ENCODE results near the gene ENDOD1.
"Not testable (repeated sequence)": the region's sequence is repeated elsewhere in the genome, so short reads cannot be mapped to it uniquely, and the experiment has no call there.

The ENDOD1 gene

DNA sequence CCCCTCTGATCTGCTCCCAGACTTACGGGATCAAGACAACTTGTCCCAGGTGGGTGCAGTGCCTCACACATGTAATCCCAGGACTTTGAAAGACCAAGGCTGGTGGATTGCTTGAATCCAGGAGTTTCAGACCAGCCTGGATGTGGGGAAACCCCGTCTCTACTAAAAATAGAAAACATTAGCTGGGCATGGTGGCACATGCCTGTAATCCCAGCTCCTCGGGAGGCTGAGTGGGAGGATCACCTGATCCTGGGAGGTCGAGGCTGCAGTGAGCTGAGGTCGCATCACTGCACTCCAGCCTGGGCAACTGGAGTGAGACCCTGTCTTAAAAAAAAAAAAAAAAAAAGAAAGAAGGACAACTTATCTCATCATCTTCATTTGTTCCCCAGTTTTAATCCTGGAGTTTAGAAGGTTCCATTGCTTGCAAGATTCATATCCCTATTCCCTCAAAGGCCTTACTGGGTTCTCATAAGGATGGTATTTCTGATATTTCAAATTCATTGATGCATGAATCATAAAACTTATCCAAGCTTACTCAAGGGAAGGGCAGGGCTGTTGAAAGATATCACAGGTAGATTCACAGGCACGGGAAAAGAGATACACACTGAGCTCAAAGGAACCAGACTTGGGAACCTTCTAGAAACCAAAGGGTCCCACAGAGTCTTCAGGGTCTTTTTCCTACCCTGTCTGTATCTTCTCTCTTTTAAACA lies 14.6 kb downstream of the ENDOD1 start:
- DNase-seq, result no peak

DNA sequence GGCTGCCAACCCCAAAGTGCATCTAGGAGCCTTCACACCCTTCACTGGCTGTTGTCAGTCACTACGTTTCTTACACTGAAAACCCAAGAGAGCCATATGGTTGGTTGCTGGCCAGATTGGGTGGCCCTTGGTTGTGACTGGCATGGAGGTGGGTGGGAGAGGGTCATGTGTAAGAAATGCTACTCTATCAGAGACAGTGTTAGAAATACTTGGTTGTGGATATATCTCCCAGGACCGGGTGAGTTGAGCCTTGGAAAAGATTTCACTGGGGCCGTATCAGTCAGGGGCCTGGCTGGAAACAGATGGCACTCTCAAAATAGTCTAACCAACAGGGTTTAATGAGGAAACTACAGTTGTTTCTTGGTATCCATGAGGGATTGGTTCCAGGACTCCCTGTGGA lies 15.2 kb downstream of the ENDOD1 start:
- DNase-seq, result no peak

DNA sequence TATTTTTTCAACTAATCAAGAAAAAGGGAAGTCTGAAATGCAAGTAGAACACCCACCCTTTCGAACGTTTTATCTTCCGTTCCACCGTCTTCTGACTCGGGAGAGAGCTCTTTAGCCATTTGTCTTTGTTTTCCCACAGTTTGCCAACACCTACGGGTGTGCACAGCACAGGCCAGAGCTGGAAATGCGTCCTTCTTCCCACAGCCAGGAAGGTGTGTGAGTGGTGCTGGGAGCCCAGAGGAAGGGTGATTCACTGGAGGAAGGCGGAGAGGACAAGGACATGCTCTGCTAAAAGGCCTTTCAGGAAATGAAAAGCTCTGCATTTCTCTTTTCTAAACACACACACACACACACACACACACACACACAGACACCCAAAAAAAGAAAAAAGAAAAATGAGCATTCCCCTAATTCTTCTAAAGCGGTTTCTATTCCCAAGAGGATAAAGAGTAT lies 18.5 kb downstream of the ENDOD1 start:
- DNase-seq, result no peak

DNA sequence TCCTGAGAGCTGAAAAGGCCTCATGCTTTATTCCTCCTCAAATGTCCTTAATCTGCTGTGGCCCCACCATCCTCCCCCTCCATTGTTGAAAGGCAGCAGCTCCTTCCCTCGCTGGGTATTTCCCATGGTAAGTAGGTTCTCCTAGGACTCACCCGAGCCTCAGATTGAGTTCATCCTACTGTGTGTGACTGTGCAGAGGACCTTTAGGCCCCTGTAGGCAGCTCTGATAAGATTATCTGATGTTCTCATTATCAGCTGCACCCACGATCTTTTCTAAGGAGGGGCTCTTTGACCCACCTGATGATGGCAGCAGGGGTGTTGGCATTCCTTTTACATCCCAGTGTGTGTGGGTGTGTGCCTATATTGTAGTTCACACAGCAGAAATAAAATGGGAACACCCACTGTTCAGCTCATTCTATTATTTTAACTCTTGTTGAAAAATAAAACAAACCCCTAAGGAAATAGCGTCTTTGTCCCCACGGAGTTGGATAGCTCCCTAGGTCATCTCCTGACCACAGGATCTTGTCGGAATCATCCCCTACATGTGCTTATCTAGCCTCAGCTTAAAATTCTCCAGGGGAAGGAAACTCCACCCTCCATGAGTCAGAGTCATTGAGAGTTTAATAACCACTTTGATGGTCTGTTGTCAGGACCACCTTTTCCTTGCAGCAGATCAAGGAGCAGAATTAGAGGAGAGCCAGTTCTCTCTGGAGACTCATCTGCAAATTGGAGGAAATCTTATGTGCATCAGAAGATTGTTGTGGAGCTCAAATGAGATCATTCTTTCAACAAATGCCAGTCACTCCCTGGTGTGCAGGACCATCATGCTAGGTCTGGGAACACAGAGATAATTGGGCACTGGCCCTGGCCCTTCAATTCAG lies 19.3 kb downstream of the ENDOD1 start:
- DNase-seq, result no peak

DNA sequence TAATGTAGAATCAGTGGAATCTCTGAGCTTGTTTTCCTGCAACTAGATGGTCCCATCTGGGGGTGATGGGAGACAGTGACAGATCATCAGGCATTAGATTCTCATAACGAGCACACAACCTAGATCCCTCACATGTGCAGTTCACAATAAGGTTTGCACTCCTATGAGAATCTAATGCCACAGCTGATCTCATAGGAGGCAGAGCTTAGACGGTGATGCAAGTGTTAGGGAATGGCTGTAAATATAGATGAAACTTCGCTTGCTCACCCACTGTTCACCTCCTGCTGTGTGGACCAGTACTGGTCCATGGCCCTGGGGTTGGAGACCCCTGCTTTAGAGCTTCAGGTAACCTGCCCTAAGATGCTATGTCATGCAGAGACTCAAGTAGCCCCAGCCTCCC lies 21.8 kb downstream of the ENDOD1 start:
- not testable (repeated sequence) for DNase-seq

DNA sequence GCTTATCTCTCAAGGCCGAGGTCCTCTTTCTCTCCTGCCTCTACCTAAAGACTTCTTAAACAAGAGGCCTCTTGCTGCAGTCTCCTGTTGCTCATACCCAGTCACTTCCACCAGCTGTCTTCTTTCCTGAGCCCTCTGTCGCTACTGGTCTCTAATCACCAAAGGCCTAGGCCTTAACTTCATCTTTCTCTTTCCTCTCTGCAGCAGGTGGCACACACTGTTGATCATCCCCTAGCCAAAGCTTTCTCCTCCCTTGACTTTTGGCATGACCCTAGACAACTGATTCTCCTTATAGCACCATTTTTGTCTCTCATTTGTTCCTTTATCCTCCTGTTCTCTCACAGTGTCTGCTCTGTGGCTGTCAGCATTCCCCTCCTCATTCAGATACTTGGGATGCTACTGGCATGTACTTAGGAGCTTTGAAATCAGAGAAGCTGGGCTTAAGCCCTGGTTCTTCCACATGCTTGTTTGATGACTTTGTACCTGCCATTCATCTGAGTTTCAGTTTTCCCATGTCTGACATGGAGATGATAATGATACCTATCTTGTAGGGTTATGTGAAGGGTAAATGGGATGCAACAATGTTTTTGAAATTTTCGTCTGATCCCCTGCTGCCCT lies 22.4 kb downstream of the ENDOD1 start:
- no peak for DNase-seq

DNA sequence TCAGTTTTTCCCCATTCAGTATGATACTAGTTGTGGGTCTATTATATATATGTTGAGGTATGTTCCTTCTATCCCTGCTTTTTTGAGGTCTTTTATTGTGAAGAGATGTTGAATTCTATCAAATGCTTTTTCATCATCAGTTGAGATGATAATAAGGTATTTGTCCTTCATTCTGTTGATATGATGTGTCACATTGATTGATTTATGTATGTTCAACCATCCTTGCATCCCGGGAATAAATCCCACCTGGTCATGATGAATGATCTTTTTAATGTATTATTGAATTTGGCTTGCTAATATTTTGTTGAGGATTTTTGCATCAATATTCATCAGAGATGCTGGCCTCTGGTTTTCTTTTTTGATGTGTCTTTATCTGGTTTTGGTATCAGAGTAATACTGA lies 26.0 kb downstream of the ENDOD1 start:
- DNase-seq, result no peak

DNA sequence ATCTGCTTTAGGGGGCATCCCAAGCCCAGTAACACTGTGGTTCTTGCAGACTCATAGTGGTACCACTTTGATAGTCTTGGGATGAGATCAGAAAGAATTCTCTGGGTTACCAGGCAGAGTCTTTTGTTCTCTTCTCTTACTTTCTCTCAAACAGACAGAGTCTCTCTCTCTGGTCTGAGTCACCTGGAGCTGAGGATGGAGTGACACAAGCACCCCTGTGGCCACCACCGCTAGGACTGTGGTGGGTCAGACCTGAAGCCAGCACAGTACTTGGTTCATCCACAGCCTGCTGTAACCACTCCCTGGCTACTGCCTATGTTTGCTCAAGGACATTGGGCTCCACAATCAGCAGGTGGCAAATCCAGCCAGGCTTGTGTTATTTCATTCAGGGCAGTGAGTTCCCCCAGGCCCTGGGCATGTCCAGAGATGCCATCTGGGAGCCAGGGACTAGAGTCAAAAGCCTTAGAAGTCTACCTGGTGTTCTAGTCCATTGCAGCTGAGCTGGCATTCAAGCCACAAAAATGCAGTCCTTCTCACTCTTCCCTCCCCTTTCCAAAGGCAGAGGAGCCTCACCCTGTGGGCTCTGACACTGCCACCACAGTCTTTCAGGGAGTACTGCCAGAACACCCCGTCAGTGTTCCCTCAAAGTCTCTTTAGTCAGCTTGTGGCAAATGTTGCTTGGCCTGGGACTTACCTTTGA lies 29.9 kb downstream of the ENDOD1 start:
- no peak for DNase-seq

DNA sequence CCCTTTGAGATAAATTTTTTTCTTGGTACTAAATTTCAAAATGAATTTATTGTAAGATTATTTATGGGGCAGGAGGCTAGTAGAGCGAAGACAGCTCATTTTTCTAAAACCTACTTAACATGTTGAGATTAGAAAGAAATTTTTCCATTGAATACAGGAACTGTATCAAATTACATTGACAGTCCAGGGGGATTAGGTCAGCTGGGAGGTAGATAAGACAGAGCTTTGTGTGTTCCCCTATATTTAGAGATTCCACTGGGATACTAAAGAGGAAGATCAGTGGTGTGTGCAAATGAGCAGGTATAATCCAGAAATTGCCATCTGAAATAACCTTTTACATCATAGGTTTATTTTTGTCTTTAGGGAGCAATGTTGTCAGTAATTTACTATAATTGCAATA lies 32.1 kb downstream of the ENDOD1 start:
- no peak for DNase-seq

DNA sequence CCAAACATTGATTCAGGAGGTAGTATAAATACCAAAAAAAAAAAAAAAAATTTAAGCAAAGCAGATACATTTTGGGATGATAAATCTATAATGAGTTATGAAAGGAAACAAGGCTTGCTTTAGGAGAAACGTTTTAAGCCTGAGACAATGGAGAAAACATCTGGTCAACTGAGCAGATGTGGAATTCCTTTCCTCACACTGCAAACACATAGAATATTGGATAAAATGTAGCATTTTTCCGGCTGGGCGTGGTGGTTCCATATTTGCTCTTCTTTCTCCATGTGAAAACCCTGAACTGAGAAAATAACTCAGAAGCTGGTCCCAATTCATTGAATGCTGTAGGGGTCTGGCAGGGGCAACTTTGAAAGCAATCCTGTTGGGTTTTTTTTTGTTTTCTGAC lies 33.9 kb downstream of the ENDOD1 start:
- DNase-seq, result no peak

DNA sequence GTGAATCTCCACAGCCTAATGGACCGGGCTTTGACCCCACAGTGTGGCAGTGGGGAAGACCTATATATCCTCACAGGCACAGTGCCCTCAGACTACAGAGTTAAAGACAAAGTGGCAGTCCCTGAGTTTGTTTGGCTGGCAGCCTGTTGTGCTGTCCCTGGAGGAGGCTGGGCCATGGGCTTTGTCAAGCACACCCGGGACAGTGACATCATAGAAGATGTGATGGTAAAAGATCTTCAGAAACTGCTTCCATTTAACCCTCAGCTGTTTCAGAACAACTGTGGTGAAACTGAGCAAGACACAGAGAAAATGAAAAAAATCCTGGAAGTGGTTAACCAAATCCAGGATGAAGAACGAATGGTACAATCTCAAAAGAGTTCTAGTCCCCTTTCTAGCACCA lies 39.0 kb downstream of the ENDOD1 start:
- no peak for DNase-seq

DNA sequence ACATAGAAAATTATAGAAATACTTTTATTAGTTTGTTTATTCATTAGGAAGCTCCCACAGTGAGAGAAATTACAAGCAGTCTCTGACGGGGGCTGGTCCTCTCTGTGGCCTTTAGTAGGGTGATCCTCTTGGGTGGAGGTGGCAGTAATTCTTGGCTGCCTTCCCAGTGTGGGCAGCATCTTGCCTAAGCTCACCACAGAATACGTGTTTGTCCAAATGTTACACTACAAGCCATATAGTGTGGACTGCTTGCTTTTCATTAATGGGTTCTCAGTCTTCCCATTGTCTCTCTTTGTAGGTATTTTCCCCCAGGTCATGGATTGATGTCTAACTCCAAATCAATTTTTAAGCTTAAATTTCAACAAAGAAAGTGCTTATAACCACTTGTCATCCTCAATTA lies 43.3 kb downstream of the ENDOD1 start:
- DNase-seq, result no peak

DNA sequence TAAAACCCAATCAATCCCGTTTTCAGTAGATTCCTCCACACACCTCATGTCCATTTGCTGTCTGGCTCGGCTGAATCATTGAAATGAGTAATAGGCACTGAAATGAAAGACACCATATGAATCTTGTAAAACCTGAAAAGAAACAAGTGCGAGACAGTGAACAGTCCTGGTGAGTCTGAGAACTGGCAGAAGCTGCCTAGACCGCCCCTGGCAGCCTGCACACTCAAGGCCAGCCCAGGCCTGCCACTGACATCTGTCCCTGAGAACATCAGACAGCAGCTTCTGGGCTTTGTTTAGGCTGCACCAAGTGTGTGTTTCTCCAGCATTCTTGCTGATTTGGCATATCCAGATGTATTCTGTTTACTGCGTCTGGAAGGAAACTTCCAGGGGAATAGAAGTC lies 44.8 kb downstream of the ENDOD1 start:
- DNase-seq, result no peak

DNA sequence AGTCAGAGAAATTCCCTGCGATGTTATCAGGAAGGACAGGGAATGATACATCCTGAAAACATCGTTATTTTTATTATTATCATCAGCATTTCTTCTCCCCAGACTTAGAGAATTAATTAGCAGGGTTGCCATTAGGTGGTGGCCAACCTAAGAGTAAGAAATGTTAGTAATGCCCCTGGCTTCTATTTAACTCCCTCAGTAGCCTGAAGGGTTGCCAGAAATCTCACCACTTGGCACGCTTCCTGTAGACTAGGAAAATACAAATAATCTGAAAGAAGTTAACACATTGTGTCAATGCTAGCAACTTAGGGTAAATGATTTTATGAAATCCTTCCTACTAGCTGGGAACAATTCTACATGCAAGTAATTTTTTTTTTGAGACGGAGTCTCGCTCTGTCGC lies 45.5 kb downstream of the ENDOD1 start:
- DNase-seq, result no peak

DNA sequence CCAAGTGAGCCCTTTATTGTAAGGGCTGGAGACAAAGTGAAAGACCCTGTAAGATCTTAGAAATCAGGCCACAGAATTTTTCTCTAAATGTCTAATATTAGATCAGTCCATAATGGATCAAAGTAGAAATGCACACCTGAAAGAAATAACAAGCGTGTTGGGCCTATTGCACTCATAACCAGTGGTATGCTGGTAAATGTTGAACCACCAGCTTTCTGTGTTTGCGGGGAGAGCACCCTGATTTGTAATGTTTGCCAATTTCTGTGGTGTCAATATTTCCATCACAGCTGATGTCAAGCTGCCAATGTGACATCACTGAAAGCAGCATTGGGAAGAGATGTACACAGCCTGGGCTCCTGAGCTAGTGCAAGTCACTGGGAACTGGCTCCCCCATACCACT lies 46.2 kb downstream of the ENDOD1 start:
- DNase-seq, result no peak

DNA sequence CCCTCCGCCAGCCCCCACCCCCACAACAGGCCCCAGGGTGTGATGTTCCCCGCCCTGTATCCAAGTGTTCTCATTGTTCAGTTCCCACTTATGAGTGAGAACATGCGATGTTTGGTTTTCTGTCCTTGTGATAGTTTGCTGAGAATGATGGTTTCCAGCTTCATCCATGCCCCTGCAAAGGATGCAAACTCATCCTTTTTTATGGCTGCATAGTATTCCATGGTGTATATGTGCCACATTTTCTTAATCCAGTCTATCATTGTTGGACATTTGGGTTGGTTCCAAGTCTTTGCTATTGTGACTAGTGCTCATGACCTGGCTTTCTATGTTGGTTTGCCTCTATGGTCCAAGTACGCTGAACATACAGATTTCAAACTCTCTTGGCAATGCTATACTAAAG lies 47.1 kb downstream of the ENDOD1 start:
- DNase-seq, result not testable (repeated sequence)

DNA sequence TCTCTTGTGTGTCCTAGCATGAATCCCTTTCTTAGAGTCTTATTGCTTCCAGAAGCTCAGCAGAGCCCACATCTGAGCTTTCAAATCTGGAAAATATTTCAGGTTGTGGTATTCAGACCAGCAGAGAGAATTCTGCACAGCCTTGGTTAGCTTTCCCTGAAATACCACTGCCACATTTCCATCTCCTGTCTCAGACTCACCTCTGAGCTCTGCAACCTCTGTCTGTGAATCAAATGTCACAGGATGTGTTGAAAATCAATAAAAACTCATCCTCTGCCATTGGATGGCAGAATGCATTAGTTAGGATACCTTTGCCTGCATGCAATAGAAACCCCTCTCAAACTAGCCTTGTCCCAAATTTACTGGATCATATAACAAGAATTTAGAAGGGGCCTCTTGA lies 47.7 kb downstream of the ENDOD1 start:
- no peak for DNase-seq

DNA sequence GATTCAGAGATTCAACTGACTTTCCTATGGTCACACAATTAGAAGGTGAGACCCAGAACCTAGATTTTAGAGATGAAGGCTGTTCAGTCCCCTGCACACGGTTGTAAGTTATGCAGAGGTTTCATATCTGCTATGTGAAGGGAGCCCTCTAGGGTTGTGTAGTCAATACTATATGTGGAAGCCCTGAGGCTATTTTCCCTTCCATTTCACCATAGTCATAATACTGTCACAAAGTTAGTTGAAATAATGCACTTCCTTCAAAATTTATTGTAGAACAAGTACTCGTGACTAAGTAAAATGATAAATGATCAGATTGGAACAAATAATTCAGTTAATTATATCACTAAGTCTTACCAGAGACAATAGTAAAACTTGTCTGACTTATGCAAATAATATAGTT lies 48.8 kb downstream of the ENDOD1 start:
- no peak for DNase-seq

DNA sequence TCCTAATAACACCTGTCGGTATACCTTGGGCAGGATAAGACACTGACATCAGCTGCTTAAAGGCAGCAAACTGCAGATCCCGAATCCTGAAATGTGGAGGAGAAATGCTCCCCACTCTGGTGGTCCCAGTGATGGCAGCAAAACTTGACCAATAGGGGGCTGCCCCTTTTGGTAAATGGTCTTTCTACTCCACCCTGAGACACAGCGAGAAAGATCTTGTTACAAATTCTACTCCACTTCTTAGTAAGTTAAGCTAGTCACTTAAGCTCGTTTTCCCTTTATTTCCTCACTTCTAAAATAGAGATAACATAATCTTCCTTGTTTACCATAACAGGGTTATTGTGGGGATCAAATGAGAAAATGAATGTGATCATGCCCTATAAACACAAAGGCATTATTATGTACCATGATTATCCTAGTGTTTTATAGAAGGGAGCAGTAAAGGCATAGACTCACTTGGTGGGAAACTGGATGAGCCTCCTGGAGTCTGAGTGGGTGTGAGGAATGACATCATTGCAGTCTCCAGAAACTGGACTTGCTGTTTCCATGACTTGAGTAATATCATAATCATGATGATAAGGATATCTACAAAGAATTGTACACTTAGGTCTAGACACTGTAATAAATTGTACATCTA lies 50.9 kb downstream of the ENDOD1 start:
- no peak for DNase-seq

DNA sequence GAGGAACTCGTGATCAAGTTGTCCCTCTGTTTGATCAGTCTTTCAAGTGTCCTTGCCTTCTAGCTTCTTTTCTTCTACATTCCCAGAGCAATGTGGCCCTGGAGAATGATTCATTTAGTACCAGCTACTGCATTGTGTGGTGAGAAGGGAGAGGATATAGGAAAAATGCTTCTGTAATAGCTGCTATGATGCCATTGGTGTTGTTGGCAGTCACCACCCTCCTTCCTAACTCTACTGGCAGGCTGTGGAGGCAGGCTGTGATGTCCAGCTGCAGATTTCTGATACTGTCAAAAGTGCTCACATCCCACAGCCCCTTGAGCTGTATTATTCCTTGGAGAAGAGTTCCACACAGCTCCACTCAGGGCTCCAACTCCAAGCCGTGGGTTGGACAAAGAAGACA lies 52.8 kb downstream of the ENDOD1 start:
- DNase-seq, result no peak

DNA sequence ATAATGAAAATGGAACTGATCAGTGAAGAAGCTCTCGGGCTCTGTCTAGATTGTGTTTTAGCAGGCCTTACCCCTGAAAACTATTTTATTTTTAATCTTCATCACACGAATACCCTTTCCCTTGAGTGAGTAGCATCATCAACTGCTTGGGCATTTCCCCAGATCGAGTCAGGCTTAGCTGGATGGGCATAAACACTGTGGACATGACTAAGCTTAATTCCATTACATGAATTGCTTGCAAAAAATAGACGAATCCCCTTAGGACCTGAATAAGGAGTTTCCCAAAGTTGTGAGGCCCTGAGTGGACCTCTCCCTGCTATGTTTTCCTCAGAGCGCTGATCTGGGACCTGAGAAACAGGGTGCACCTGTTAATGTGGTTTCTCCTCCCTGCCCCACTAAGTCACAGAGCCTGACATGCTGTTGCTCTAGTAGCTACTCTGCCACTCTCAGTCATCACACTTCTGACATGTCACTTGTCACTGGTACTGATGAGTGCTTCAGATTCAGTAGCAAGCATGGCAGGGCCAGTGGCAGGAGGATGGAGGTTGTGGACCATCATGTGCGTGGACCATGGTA lies 53.5 kb downstream of the ENDOD1 start:
- no peak for DNase-seq

Data from stimulated activated CD4-positive, alpha-beta T cell treated with anti-CD3 and anti-CD28 coated beads, Interleukin-1b, Interleukin-23, amount 100 ng/mL, for 48 hours (primary cell).